ENCODE data around the gene ATP8A2. TPM values are rescaled to one million over a fixed set of nuclear protein-coding genes. Genes with fewer than 3 reads are reported as not detected.
A peak's percentile ranks its signal among the peaks of the same experiment; 100 is the strongest.

ATP8A2 gene
- total RNA-seq, 2 donors from 2014 or later = 1.6 to 2.9 TPM

DNA sequence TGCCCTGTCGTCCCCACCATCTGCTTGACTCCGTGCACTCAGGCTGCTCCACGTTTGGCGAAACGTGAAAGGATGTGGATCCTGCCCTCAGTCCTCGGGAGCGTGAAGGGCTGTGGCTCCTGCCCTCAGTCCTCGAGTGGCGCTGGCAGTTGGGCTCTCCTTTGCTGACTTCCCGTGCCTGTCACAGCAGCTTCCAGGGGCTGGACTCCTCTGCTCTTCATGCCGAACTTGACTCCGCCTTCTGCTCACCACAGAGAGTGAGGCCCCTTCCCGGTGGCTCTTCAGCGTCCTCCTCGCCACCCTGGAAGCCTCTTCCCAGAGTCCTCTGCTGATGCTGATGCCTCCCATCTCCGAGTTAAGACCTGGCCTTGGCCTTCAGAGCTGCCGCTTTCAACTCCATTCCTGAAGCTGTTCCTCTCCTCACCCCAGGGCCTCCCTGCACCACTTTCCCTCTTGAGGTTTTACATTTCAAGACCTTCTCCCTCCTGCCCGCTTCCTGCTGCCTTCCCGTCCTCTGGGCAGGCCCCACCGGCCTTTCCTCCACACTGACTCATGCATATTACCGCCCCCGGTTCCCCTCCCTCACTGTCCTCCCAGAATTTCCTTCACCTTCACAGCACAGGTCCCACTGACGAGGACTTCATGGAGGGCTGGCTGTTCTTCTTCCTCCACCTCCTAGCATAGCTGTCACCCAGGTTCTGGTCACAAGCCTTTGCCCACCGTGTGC lies 568.4 kb downstream of the ATP8A2 start:
- Histone ChIP-seq H3K9ac (ENCODE audit: extremely low read depth, low read length, poor library complexity, severe bottlenecking) (no peak overlapping the region), H3K9me3 (ENCODE audit: control insufficient read depth, low read length) (no peaks in the 10 kb centered on the region), H3K4me1 (ENCODE audit: control insufficient read depth, insufficient read depth, low read length) (peaks cover 8% of the 10 kb centered on the region), H3K36me3 (ENCODE audit: control insufficient read depth, insufficient read depth, low read length) (no peaks in the 10 kb centered on the region), H3K27ac (ENCODE audit: low read depth, low read length) (no peak overlapping the region), H3K27me3 (ENCODE audit: control insufficient read depth, insufficient read depth, low read length, poor library complexity, severe bottlenecking) (no peaks in the 10 kb centered on the region), H3K4me3 (ENCODE audit: low read length) (no peak overlapping the region)
- TF ChIP-seq, protein P1, sequence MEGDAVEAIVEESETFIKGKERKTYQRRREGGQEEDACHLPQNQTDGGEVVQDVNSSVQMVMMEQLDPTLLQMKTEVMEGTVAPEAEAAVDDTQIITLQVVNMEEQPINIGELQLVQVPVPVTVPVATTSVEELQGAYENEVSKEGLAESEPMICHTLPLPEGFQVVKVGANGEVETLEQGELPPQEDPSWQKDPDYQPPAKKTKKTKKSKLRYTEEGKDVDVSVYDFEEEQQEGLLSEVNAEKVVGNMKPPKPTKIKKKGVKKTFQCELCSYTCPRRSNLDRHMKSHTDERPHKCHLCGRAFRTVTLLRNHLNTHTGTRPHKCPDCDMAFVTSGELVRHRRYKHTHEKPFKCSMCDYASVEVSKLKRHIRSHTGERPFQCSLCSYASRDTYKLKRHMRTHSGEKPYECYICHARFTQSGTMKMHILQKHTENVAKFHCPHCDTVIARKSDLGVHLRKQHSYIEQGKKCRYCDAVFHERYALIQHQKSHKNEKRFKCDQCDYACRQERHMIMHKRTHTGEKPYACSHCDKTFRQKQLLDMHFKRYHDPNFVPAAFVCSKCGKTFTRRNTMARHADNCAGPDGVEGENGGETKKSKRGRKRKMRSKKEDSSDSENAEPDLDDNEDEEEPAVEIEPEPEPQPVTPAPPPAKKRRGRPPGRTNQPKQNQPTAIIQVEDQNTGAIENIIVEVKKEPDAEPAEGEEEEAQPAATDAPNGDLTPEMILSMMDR (conservative IDR thresholded peaks at IDR 0.05) = no peak
- Mint-ChIP-seq H3K27me3 (ENCODE audit: insufficient read depth) (peaks cover 13% of the 10 kb centered on the region), H3K36me3 (ENCODE audit: low read depth) (no peaks in the 10 kb centered on the region), H3K4me3 (no peak overlapping the region), H3K27ac (no peak overlapping the region), H3K9me3 (peaks cover 6% of the 10 kb centered on the region), H3K4me1 (peaks cover 18% of the 10 kb centered on the region)
- 83 to 88% methylated on average over 21 to 24 of the region's 24 CpGs for WGBS, 2 experiments (ENCODE audit: insufficient coverage in 1 of 2, insufficient read length in 1 of 2)
- no peak for DNase-seq

GRCh38 chr13:25943081-25943480 lies 571.3 kb downstream of the ATP8A2 start:
- Histone ChIP-seq H3K27ac (ENCODE audit: low read depth, low read length) (no peak overlapping the region), H3K9me3 (ENCODE audit: control insufficient read depth, low read length) (no peaks in the 10 kb centered on the region), H3K27me3 (ENCODE audit: control insufficient read depth, insufficient read depth, low read length, poor library complexity, severe bottlenecking) (no peaks in the 10 kb centered on the region), H3K4me3 (ENCODE audit: low read length) (no peak overlapping the region), H3K36me3 (ENCODE audit: control insufficient read depth, insufficient read depth, low read length) (no peaks in the 10 kb centered on the region), H3K9ac (ENCODE audit: extremely low read depth, low read length, poor library complexity, severe bottlenecking) (no peak overlapping the region), H3K4me1 (ENCODE audit: control insufficient read depth, insufficient read depth, low read length) (peaks cover 5% of the 10 kb centered on the region)
- Mint-ChIP-seq H3K27me3 (ENCODE audit: insufficient read depth) (peaks cover 13% of the 10 kb centered on the region), H3K4me3 (no peak overlapping the region), H3K9me3 (peaks cover 6% of the 10 kb centered on the region), H3K27ac (no peak overlapping the region), H3K4me1 (peaks cover 12% of the 10 kb centered on the region), H3K36me3 (ENCODE audit: low read depth) (no peaks in the 10 kb centered on the region)
- DNase-seq = peak; percentile 20
- WGBS, 2 experiments (ENCODE audit: insufficient coverage in 1 of 2, insufficient read length in 1 of 2) = 93% methylated on average over 4 to 5 of the region's 5 CpGs
- TF ChIP-seq, protein P1 (conservative IDR thresholded peaks at IDR 0.05) = no peak

DNA sequence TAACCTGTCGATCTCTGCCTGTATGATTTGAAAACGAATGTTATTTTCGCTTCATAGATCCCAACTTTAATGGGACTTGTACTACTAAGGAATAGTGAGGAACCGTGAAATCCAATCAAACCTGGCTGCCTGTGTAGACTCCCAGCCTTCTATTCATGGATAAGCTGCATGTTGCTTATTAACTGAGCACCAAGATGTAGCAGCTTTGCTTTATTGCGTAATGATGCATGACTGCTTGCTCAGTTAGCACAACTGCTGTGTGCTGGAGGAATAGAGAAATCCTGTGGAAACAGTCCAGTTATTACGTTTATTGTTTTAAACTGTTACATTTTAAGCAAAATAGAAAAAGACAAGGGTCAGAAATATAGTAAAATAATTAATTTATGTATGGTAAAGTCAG lies 571.9 kb downstream of the ATP8A2 start:
- Histone ChIP-seq H3K9me3 (ENCODE audit: control insufficient read depth, low read length) (no peaks in the 10 kb centered on the region), H3K4me3 (ENCODE audit: low read length) (no peak overlapping the region), H3K9ac (ENCODE audit: extremely low read depth, low read length, poor library complexity, severe bottlenecking) (no peak overlapping the region), H3K27ac (ENCODE audit: low read depth, low read length) (no peak overlapping the region), H3K4me1 (ENCODE audit: control insufficient read depth, insufficient read depth, low read length) (peaks cover 5% of the 10 kb centered on the region), H3K36me3 (ENCODE audit: control insufficient read depth, insufficient read depth, low read length) (no peaks in the 10 kb centered on the region), H3K27me3 (ENCODE audit: control insufficient read depth, insufficient read depth, low read length, poor library complexity, severe bottlenecking) (no peaks in the 10 kb centered on the region)
- Mint-ChIP-seq H3K9me3 (peaks cover 6% of the 10 kb centered on the region), H3K27ac (no peak overlapping the region), H3K4me1 (peaks cover 12% of the 10 kb centered on the region), H3K27me3 (ENCODE audit: insufficient read depth) (peaks cover 13% of the 10 kb centered on the region), H3K36me3 (ENCODE audit: low read depth) (no peaks in the 10 kb centered on the region), H3K4me3 (no peak overlapping the region)
- TF ChIP-seq, protein P1 (conservative IDR thresholded peaks at IDR 0.05) = no peak
- WGBS, 2 experiments (ENCODE audit: insufficient coverage in 1 of 2, insufficient read length in 1 of 2) = 95 to 97% methylated on average over 6 of the region's 6 CpGs
- no peak for DNase-seq

All from endodermal cell (in vitro differentiated cells).